ENCODE measurements around the gene SMARCC1.
A peak's percentile ranks its signal among the peaks of the same experiment; 100 is the strongest.

Gene SMARCC1

DNA sequence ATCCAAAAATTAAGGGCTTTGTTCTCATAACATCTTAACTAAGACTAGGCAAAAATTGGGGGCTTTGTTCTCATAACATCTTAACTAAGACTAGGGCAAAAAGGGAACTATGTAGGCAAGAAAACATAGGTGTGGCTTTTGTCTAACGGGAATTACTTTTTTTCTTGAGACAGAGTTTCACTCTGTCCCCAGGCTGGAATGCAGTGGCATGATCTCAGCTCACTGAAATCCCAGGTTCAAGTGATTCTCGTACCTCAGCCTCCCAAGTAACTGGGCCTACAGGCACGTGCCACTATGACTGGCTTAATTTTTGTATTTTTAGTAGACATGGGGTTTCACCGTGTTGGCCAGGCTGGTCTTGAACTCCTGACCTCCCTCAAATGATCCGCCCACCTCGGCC, 153.3 kb downstream of the SMARCC1 start:
- no peak for DNase-seq

DNA sequence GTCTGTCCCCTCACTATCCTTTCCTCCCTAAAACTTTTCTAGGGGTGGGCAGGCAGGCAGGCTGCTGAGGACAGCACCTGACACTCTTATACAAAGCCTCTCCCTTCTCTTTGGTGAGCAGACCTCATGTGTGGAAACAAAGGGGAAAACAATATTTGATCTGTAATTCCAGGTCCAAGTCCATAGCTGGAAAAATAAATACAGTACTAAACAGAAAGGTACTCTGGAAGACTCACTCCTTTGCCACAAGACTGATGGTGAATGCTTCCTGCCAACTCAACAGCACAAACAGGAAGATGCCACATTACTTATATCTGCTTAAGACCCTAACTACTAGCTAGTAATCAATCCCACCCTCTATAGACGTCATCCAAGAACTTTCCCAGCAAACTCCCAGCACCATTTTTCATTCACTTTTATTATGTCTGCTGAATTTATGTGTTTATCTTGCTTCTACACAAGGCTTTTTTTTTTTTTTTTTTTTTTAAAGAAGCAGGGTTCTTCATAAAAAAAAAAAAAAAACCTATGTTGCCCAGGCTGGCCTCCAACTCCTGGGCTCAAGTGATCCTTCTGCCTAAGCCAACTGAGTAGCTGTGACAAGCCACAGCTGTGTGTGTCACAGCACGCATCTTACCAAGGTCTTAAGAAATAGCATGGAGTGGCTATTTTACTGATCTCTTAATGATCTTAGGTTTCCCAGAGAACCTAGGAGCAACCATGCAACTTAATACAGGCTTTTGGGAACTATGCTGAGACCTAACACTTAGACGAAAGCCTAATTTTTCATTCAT, 158.8 kb downstream of the SMARCC1 start:
- no peak for DNase-seq

DNA sequence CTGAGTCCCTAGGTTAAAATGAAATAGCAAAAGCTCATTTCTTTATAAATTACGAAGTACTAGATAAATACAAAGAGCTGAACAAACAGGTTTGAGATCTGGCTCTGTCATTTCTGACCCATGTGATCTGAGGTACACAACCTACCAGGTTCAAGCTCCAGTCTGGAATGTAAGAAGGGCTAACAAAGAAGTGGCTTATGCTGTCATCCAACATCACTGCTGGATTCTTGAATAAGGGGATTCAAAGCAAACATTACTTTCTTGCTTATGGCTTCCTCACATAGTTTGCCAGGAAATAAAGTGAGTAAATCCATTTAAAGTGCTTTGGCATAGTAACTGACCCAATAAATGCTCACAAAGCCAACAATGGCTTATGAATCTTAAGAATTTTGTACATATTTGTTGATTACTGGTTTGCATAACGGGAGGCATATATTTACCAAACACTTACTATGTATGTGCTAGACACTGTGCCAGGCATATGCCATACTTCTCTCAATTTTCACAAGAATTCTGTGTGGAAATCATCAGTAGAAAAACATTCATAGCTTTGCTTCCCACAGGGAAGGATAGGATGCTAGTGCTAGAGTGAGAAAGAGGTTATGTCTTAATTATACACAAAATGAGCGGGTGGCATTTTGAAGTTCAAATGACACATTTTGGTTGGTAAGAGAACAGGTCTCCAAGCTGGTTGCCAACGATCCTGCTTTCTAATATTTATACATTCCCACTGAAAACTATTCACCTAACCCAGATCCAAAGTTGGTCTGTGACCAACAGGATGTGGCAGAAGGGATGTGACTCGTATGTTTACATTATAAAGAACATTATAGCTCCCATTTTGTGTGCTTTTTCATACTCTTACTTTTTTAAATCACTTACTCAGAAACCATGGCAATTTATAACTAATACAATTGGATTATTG, 164.3 kb downstream of the SMARCC1 start:
- DNase-seq: peak; percentile 26

DNA sequence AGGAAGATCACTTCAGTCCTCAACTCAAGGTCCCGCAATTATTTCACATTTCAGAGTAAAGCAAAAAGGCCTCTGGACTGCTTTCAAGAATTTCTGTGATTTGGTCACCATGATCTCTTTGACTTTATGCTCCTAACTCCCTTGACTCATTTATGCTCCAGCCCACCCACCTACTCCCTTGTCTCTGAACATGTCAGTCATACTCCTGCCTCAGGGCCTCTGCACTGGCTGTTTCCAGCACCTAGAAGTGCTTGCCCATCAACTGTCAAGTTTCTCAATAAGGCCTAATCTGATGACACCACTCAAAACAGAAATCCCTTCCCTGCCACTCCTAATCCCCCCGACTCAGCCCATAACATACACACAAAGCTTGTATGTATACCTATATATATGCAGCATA, 166.9 kb downstream of the SMARCC1 start:
- no peak for DNase-seq

DNA sequence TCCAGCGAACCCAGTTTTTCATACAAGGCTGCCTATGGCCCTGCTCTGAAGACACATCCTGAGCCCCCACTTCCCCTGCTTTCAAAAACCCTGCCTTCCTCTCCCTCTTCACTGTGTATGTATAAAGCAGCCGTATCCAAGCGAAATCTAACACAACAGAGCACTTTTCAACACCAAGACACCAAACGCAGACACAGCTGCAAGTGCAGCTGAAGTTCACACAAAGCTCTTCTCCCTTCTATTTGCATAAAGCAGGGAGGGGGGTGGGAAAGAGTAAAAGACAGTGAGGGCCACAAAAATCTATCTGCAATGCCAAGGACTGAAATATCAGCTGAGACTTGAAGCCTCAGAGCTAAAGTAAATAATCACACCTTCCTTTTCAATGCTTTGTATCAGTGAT, 168.0 kb downstream of the SMARCC1 start:
- no peak for DNase-seq

DNA sequence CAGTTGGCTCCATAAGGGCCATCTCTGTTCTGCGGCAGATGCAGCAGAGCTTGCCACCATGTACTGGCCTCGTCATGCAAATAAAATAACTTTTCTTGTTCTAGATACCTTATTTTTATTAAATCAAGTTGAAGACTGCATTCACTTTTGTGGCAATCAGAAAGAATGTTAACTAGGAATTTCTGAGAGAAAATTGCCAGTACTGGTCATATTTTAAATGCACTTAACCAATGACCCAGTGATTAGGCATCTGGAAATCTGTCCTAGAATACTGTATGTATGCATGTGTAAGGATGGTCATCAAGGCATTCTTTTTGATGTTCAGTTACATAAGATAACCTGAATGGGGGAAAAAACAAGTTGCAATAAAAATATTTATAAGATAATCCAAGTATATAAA, 168.8 kb downstream of the SMARCC1 start:
- peak; percentile 22 for DNase-seq

DNA sequence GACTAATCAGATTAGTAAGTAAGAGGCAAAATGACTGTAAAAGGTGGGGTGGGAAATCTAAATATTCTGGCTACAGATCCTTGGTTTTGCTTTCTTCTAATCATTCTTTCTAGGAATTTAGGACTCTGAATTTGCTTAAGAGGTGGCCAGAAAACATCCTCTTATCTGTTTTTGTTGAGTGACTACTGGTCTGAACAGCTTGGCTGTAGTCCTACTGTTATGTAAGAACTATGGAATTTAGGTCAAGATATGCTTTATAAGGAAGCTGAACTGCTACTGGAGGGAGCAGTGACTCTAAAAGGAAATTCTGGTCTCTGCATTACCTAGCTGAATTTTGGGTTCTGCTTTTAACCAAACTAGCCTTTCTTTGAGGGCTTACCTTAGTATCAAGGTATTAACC, 169.5 kb downstream of the SMARCC1 start:
- peak; percentile 80 for DNase-seq

DNA sequence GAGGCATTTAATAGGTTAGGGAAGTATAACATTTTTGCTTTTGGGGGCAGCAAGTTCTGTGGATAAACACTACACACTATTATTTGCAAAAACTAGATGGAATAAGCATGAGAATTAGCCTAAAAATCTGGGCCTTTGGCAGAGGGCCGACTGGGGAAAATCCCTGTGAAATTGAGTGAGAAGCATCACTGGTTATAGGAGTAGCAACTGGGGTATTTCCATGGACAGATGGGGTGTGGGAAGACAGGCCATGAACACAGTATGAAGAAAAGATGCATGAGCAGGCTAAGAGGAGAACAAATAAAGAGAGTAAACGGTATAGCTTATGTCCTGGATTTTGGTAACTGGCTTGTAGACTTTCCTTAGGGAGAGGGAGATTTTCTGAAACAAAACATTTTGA, 170.1 kb downstream of the SMARCC1 start:
- no peak for DNase-seq

DNA sequence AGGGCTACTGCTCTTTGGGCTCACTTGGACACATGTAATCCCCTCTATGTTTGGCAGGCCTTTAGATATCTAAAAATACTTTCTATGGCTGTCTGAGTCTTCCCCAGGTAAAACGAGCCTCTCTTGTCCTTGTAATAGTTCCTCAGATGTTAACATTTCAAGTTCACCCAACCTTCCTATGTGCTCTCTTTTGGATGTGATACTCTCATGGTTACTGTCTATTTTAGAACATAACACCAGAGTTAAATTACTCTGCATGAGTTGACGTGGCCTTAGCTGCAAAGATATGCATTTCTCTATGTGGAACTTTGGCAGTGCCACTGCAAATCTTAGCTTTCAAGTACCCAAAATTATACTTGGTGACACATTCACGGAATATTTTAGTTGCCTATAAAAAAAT, 171.1 kb downstream of the SMARCC1 start:
- no peak for DNase-seq

DNA sequence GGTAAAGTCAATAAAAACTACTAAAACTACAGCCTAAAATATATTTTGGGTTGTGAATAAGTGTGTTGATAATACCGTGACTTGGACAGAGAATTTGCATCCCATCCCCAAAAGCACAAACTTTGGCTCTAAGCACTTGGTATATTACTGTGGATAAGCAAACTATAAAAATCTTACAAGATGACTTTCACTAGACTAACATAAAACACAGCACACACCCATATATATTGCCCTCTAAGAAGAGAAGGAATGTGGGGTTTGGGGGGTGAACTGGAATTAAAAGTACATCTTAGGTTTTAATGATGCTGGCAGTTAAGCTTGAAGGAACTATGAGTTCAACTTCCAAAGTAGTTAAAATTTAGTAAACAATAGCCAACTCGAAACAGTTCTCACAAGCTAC, 174.4 kb downstream of the SMARCC1 start:
- no peak for DNase-seq

DNA sequence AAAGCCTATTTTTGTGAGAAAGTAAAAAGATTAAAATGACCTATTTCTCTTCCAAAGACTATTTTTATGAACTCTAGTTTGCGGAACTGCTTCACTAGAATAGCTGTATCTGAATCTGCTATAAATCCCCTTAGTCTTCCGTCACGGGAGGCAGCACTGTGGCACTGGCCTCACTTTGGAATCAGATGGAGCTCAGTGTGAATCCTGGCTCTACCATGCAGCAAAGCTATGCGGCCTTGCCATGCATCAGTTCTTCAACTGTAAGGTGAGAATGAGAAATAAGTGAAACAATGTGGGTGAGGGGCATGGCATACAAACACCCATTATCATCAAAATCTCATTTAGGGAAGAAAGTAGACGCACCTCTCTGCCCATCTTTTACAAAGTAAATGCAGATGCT, 175.5 kb downstream of the SMARCC1 start:
- DNase-seq: no peak

DNA sequence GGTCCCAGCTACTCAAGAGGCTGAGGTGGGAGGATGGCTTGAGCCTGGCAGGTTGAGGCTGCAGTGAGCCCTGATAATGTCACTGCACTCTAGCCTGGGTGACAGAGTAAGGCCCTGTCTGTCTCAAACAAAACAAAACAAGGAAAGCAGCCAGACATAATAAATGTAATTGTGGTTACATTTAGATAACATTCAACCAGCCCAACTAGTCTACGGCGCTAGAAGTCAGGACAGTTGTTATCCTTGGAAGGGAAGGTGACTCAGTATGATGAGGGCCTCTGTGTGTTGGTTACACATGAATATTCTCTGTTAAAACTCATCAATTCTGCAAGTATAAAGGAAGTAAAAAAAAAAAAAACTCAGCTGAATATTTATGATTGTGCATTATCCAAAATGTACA, 176.0 kb downstream of the SMARCC1 start:
- DNase-seq: no peak

DNA sequence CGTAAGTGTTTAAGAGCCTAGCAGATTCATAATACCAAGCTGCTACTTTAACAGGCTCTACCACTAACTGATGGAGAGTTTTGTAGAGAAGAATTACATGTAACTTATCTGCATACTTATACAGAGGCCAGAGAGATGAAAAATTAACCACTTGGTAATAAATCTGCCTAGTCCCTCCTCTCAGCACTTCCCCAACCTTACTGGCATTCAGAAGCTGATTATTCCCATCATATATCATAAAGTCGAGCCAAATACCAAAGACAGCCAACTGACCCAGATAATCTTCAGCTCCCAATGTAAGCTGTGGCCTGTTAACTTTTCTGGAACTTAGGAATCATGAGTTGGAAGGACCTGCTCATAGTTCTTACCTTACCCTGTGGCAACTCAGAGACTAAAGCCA, 177.5 kb downstream of the SMARCC1 start:
- no peak for DNase-seq

DNA sequence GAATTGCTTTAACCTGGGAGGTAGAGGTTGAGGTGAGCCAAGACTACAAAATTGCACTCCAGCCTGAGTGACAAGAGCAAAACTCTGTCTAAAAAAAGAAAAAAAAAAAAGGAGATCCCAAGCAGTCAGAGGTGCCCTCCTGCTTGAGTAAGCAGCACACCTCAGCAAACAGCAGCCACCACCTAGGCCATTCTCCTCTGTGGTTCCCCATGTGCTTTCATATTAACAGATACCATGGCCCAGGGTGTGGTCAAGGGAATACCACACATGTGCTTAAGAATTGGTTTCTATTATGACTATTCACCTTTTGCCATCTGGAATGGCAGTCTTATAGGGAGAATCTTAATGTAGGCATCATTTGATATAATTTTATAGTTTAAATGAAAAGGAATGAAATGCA, 178.4 kb downstream of the SMARCC1 start:
- no peak for DNase-seq

DNA sequence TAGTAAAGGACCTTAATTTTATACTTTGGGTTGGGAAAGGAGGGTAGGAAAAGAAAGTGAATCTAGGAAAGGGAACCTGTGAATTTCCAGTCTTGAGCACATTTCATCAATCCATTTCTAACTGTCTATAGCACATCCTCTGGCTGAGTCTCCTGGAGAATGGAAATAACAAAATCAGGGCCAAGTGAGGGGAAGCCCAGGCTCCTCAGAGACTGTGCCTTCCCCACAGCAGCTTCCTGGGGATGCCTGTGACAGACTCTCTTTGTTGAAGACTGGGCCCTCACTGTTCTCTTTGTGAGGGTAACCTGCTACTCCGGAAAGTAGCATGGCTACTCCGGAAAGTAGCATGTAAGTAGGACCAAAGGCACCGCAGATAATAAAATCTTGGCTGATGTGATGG, 180.4 kb downstream of the SMARCC1 start:
- DNase-seq: no peak

DNA sequence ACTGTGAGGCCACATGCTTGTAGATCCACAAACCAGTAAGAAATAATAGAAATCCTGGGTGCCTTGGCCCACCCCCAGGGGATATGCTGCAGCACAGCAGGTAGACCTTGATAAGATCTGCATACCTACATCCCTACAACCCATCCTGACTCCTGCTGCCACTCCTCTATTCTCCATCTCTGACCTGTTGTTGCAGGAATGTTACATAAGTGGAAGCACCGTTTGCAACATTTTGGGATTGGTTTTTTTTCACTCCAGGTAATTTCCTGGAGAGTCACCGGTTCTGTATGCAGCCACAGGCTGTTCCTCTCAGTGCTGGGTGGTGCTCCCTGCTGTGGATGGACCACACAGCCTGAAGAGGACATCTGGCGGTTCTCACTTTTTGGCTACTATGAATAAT, 186.9 kb downstream of the SMARCC1 start:
- no peak for DNase-seq

DNA sequence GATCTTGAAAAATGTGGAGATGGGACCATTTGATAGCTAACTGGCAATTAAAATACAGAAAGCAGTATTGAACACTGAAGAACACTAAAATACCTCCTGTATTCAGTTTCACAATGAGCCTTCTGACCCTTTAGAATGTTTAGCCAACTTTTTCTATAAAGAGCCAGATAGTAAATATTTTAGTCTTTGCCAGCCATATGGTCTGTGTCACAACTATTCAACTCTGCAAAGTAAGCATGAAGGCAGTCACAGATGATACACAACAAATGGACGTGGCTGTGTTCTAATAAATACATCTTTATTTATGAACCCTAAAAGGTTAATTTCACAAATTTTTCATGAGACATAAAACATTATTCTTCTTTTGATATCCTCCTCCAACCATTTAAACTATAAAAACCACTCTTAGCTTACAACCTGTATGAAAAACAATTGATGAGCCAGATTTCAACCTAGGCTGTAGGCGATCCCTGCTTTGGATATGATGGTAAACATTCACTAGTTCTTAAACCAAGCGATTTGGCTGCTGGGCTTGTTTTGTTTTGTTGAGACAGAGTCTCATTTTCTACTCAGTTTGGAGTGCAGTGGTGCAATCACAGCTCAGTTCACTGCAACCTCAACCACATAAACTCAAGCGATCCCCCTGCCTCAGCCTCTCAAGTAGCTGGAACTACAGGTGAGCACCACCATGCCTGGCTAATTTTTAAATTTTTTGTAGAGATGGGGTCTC, 189.5 kb downstream of the SMARCC1 start:
- no peak for DNase-seq

DNA sequence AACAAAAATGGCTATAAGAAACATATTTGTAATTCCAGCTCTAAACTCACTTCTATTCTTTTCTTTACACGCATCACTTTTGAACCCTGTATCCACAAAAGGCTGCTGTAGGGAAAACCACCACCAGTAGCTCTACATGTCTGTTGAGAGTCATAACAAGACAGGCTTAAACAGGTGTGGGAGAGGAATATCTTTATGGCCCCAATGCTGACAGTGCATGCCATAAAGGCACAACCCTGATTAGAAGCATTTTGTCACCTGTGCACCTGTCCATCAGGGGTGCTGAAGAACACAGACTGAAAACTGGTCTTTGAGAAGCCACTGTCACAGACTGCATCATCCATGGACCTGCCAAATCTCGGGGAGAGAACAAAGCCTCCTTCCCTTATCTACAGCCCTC, 191.5 kb downstream of the SMARCC1 start:
- no peak for DNase-seq

DNA sequence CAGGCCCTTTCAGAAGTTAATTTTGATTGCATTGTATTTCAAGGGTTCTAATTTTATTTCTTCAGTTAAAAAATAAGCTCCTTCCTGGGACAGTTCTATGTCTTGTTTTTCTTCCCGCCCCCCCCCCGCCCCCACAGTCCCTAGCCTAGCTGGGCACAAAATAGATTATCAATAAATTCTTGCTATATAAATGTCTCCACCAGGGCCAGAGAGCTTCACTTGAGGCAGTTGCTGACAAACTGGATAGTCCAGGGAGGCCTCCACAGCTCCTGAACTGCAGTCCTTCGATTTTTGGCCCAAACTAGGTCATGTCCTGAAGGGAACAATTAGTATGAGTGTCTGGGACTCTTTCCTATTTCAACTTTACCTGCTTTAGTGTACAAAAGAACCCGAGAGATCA, 193.1 kb downstream of the SMARCC1 start:
- no peak for DNase-seq

DNA sequence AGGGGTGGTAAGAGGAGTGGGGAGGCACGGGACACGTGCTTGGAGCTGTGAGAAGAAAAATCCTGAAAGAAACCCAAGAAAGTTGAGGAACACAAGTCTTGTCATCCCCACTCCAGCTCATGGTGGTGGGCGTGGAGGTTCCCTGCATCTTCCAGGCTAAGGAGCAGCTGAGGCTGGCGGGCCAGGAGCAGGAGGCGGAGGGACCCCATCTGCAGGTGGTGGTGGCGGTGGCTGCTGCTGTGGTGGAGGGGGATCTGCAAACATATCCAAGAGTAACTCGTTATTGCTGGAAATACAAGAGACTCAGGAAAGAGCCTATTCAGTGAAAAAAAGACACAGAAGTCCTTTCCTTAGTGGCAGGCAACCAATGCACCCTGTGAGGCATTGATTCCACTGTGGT, 193.6 kb downstream of the SMARCC1 start:
- no peak for DNase-seq

DNA sequence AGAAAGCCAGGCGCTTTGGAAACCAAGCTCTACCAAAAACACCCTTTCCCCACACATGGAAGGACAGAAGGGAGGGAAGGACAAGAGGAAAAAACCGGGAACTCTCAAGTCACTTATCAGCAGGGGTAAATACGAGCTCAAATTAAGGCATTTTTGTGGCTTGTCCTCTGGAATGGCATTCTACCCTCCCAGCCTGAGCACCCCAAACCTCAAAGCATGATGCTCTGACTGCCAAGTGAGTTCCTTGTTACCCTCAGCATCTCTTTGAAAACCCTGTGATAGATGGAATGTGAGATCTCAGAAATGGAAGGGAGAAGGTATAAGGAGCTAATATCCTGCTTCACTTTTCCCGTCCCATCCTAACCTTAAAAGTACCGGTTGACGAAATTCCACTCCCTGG, 194.9 kb downstream of the SMARCC1 start:
- DNase-seq: no peak

DNA sequence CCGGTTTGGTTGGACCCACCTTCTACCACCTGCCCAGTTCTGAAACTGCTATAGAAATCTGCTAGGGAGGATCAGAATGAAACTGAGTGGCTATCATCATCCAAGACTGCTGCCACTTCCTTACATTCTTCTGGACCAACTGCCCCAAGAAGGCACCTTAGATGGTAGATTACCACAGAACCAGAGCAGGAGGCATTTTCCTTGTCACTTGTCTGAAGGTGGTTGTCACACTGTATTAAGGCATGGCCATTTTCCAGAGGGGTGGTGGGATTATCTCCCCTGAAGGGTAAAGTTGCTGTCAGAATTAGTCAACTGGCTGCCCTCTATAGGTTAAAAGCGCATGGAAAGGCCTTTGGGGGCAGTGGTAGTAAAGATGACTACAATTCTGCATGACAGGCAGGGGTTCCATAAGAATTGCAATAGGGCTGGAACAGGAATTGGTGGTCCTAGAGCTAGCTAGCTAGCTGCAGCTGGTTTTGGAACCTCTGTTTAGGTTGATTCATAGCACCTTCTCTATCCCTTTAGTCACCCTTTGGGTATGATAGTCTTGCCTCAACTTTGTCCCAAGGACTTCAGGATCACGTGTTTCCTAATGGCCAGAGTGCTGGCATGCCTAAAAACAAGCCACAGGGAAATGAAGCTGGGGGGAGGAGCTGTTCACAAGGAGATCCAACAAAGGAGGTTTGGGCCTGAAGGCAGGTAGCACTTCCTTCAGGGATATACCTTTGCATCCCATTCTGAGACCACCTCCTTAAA, 198.2 kb downstream of the SMARCC1 start:
- DNase-seq: peak; percentile 13

DNA sequence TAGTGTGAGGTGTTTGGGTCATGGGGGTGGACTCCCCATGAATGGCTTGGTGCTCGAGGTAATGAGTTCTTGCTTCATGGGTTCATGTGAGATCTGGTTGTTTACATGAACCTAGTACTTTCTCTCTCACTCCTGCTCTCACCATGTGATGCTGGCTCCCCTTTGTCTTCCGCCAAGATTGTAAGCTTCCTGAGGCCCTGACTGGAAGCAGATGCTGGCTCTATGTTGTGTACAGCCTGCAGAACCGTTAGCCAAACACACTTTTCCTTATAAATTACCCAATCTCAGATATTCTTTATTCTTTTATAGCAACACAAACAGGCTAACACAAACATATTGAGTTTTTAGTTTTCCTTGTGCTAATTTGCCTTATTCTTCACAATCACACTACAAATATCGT, 199.9 kb downstream of the SMARCC1 start:
- DNase-seq: no peak
